HG03196 (cell line): ENCODE results near the gene ITGB5.

Source experiments
- ATAC-seq: cut with Tn5 transposase; IDR thresholded peaks from one replicate; pipeline ENCODE4 v1.9.1; 2021; ENCODE audit not compliant: unreplicated experiment

The ITGB5 gene

GRCh38 chr3:124896824-124897526 is 9.8 kb upstream of the ITGB5 start:
- ATAC-seq: no peak

- no peak for ATAC-seq
These were observed 8.6 kb upstream of the ITGB5 start for GRCh38 chr3:124895756-124896155.

GRCh38 chr3:124893526-124893925 is 6.4 kb upstream of the ITGB5 start:
- ATAC-seq: no peak

GRCh38 chr3:124890573-124891190 is 3.5 kb upstream of the ITGB5 start:
- no peak for ATAC-seq

- no peak for ATAC-seq
These were observed 1.6 kb upstream of the ITGB5 start for GRCh38 chr3:124888482-124889441.

GRCh38 chr3:124887932-124888298 is 750 bp upstream of the ITGB5 start:
- ATAC-seq: no peak

- ATAC-seq: peak; percentile 28
These were observed 753 bp downstream of the ITGB5 start for GRCh38 chr3:124886168-124887056.

GRCh38 chr3:124885466-124886167 is 1.5 kb downstream of the ITGB5 start:
- ATAC-seq: no peak

- no peak for ATAC-seq
These were observed 2.6 kb downstream of the ITGB5 start for GRCh38 chr3:124884474-124885101.

- ATAC-seq: no peak
These were observed 3.2 kb downstream of the ITGB5 start for GRCh38 chr3:124883766-124884473.

GRCh38 chr3:124882816-124883747 is 4.1 kb downstream of the ITGB5 start:
- ATAC-seq: no peak

GRCh38 chr3:124881976-124882697 is 5.0 kb downstream of the ITGB5 start:
- ATAC-seq: no peak

- no peak for ATAC-seq
These were observed 7.9 kb downstream of the ITGB5 start for GRCh38 chr3:124879337-124879680.

- ATAC-seq: no peak
These were observed 8.4 kb downstream of the ITGB5 start for GRCh38 chr3:124878561-124879336.

GRCh38 chr3:124877674-124878073 is 9.5 kb downstream of the ITGB5 start:
- no peak for ATAC-seq

GRCh38 chr3:124876401-124876878 is 10.7 kb downstream of the ITGB5 start:
- ATAC-seq: no peak
